Measurements from ENCODE around the gene PFAS. TPM values are rescaled to one million over a fixed set of nuclear protein-coding genes. Genes with fewer than 3 reads are reported as not detected.
A peak's percentile ranks its signal among the peaks of the same experiment; 100 is the strongest.
"Not testable (repeated sequence)": the region's sequence is repeated elsewhere in the genome, so short reads cannot be mapped to it uniquely, and the experiment has no call there.

The PFAS gene
- total RNA-seq (2014; rRNA removed; shearing (Covaris generic); ENCODE audit: low replicate concordance), result 72.8 and 82.7 TPM in 2 replicates

GRCh38 chr17:8248751-8249607, at the start of gene PFAS:
PFAS (plus strand) TSS chr17:8249289; CDS start chr17:8253938, 4,649 bp downstream.
- H3K36me3 ChIP-seq, result peaks cover 27% of the 10 kb centered on the region
- no peaks in the 10 kb centered on the region for H3K27me3 ChIP-seq
- H3K4me3 ChIP-seq, result peak within 1 kb of the TSS; percentile 91
- DNase-seq, result peak; percentile 97
- no peaks in the 10 kb centered on the region for H3K9me3 ChIP-seq

- Histone ChIP-seq H3K4me3 (no peak overlapping the region), H3K27me3 (no peaks in the 10 kb centered on the region), H3K9me3 (no peaks in the 10 kb centered on the region), H3K36me3 (peaks cover 83% of the 10 kb centered on the region)
- DNase-seq, result no peak
Measured at GRCh38 chr17:8204761-8205555, 44.1 kb upstream of the PFAS start.

GRCh38 chr17:8206536-8206935, 42.6 kb upstream of the PFAS start:
- no peak overlapping the region for H3K4me3 ChIP-seq
- no peak for DNase-seq
- H3K9me3 ChIP-seq, result no peaks in the 10 kb centered on the region
- no peaks in the 10 kb centered on the region for H3K27me3 ChIP-seq
- peaks cover 77% of the 10 kb centered on the region for H3K36me3 ChIP-seq

- peaks cover 47% of the 10 kb centered on the region for H3K36me3 ChIP-seq
- no peaks in the 10 kb centered on the region for H3K9me3 ChIP-seq
- no peaks in the 10 kb centered on the region for H3K27me3 ChIP-seq
- DNase-seq, result peak; percentile 98
- peak within 1 kb of the TSS; percentile 80 for H3K4me3 ChIP-seq
Measured at GRCh38 chr17:8209907-8210760, 39.0 kb upstream of the PFAS start, which contains the start of gene AURKB. AURKB (minus strand) TSS chr17:8210575; CDS start chr17:8210224, 351 bp downstream.

GRCh38 chr17:8210761-8211458, 38.2 kb upstream of the PFAS start:
- peaks cover 39% of the 10 kb centered on the region for H3K36me3 ChIP-seq
- DNase-seq, result peak; percentile 53
- no peaks in the 10 kb centered on the region for H3K27me3 ChIP-seq
- no peaks in the 10 kb centered on the region for H3K9me3 ChIP-seq
- H3K4me3 ChIP-seq, result peak overlapping the region; percentile 80

- Histone ChIP-seq H3K27me3 (no peaks in the 10 kb centered on the region), H3K36me3 (peaks cover 23% of the 10 kb centered on the region), H3K4me3 (no peak overlapping the region), H3K9me3 (no peaks in the 10 kb centered on the region)
- no peak for DNase-seq
Measured at GRCh38 chr17:8212312-8213180, 36.5 kb upstream of the PFAS start.

- not testable (repeated sequence) for DNase-seq, H3K27me3 ChIP-seq, H3K4me3 ChIP-seq, H3K9me3 ChIP-seq
- peaks cover 11% of the 10 kb centered on the region for H3K36me3 ChIP-seq
Measured at GRCh38 chr17:8214000-8214399, 35.1 kb upstream of the PFAS start.

GRCh38 chr17:8220783-8221662, 28.1 kb upstream of the PFAS start:
- Histone ChIP-seq H3K9me3 (no peaks in the 10 kb centered on the region), H3K27me3 (no peaks in the 10 kb centered on the region), H3K4me3 (peak overlapping the region; percentile 81), H3K36me3 (no peaks in the 10 kb centered on the region)
- peak; percentile 83 for DNase-seq

GRCh38 chr17:8221663-8222379, 27.3 kb upstream of the PFAS start:
- Histone ChIP-seq H3K9me3 (no peaks in the 10 kb centered on the region), H3K27me3 (no peaks in the 10 kb centered on the region), H3K36me3 (no peaks in the 10 kb centered on the region), H3K4me3 (peak overlapping the region; percentile 81)
- DNase-seq, result peak; percentile 78

- Histone ChIP-seq H3K27me3 (no peaks in the 10 kb centered on the region), H3K9me3 (no peaks in the 10 kb centered on the region), H3K36me3 (no peaks in the 10 kb centered on the region), H3K4me3 (peak overlapping the region; percentile 81)
- no peak for DNase-seq
Measured at GRCh38 chr17:8222380-8222629, 26.8 kb upstream of the PFAS start.

- Histone ChIP-seq H3K9me3 (no peaks in the 10 kb centered on the region), H3K27me3 (no peaks in the 10 kb centered on the region), H3K36me3 (peaks cover 4% of the 10 kb centered on the region; the same call in 1 of the 2 replicates), H3K4me3 (peak overlapping the region; percentile 81)
- DNase-seq, result peak; percentile 97
Measured at GRCh38 chr17:8222630-8223355, 26.3 kb upstream of the PFAS start.

- H3K4me3 ChIP-seq, result peak overlapping the region; percentile 81
- no peaks in the 10 kb centered on the region for H3K9me3 ChIP-seq
- peaks cover 7% of the 10 kb centered on the region; the same call in 1 of the 2 replicates for H3K36me3 ChIP-seq
- DNase-seq, result peak; percentile 76
- H3K27me3 ChIP-seq, result no peaks in the 10 kb centered on the region
Measured at GRCh38 chr17:8223356-8224126, 25.5 kb upstream of the PFAS start.

Measured in MG63 (cell line).